HG03095 (cell line): ENCODE results near the gene SENP6.
"Not testable (repeated sequence)": the region's sequence is repeated elsewhere in the genome, so short reads cannot be mapped to it uniquely, and the experiment has no call there.

Experiments
- ATAC-seq: cut with Tn5 transposase; IDR thresholded peaks from one replicate; pipeline ENCODE4 v1.9.1; 2021; ENCODE audit warnings: moderate library complexity; ENCODE audit not compliant: unreplicated experiment

Gene SENP6

GRCh38 chr6:75605635-75606034 lies 4.0 kb downstream of the SENP6 start:
- ATAC-seq = no peak

- no peak for ATAC-seq
These were observed 6.6 kb downstream of the SENP6 start for GRCh38 chr6:75608304-75608703.

- no peak for ATAC-seq
These were observed 7.4 kb downstream of the SENP6 start for GRCh38 chr6:75608956-75609533.

- ATAC-seq = no peak
These were observed 8.2 kb downstream of the SENP6 start for GRCh38 chr6:75609639-75610590.

GRCh38 chr6:75611011-75611701 lies 9.5 kb downstream of the SENP6 start:
- no peak for ATAC-seq

GRCh38 chr6:75611702-75612375 lies 10.2 kb downstream of the SENP6 start:
- ATAC-seq = peak; percentile 58

- no peak for ATAC-seq
These were observed 10.8 kb downstream of the SENP6 start for GRCh38 chr6:75612434-75612833.

- no peak for ATAC-seq
These were observed 11.4 kb downstream of the SENP6 start for GRCh38 chr6:75613056-75613501.

GRCh38 chr6:75618437-75618836 lies 16.8 kb downstream of the SENP6 start:
- ATAC-seq = no peak

- no peak for ATAC-seq
These were observed 17.7 kb downstream of the SENP6 start for GRCh38 chr6:75619230-75619899.

GRCh38 chr6:75620381-75621304 lies 19.0 kb downstream of the SENP6 start:
- no peak for ATAC-seq

GRCh38 chr6:75621846-75622245 lies 20.2 kb downstream of the SENP6 start:
- no peak for ATAC-seq

- ATAC-seq = no peak
These were observed 21.8 kb downstream of the SENP6 start for GRCh38 chr6:75623491-75623890.

- ATAC-seq = no peak
These were observed 22.7 kb downstream of the SENP6 start for GRCh38 chr6:75624335-75624734.

- no peak for ATAC-seq
These were observed 23.3 kb downstream of the SENP6 start for GRCh38 chr6:75624988-75625387.

GRCh38 chr6:75626561-75626960 lies 24.9 kb downstream of the SENP6 start:
- ATAC-seq = no peak

GRCh38 chr6:75627708-75628107 lies 26.0 kb downstream of the SENP6 start:
- not testable (repeated sequence) for ATAC-seq

- no peak for ATAC-seq
These were observed 30.4 kb downstream of the SENP6 start for GRCh38 chr6:75631859-75632635.

GRCh38 chr6:75633045-75633444 lies 31.4 kb downstream of the SENP6 start:
- no peak for ATAC-seq
